Psoas muscle (tissue), 8 donors: ENCODE measurements around the gene COX5A. TPM values are rescaled to one million over a fixed set of nuclear protein-coding genes. Genes with fewer than 3 reads are reported as not detected.
A peak's percentile ranks its signal among the peaks of the same experiment; 100 is the strongest.

ENCODE experiments used
- ATAC-seq, 4 donors: fragments of 200-7000 bp; cut with Tn5 transposase; one replicate each; pipeline ENCODE4 v1.9.1; 2020; ENCODE audit warnings: moderate library complexity in 3 of 4, mild to moderate bottlenecking in 2 of 4
- DNase-seq, 2 donors: peaks; one replicate each; pipeline ENCODE4 v3.0.0-alpha.2; 2020
- H3K27ac ChIP-seq: fragments of 200-600 bp; one replicate; pipeline ENCODE4 v1.8.0; 2022
- H3K27me3 ChIP-seq, 3 donors: fragments of 200-600 bp in 1 of 3; one replicate each; pipeline versions ENCODE4 v1.6.1 to v1.8.0; 2013 to 2022; ENCODE audit warnings: low read length in 2 of 3, mild to moderate bottlenecking in 2 of 3, moderate library complexity in 1 of 3; ENCODE audit not compliant: insufficient read depth in 3 of 3
- H3K36me3 ChIP-seq, 2 donors: fragments of 200-600 bp in 1 of 2; one replicate each; pipeline versions ENCODE4 v1.6.1 to v1.8.0; 2013 to 2022; ENCODE audit warnings: low read depth in 1 of 2, mild to moderate bottlenecking in 1 of 2, moderate library complexity in 1 of 2; ENCODE audit not compliant: insufficient read depth in 1 of 2
- H3K4me1 ChIP-seq: fragments of 200-600 bp; one replicate; pipeline ENCODE4 v1.8.0; 2022
- H3K4me3 ChIP-seq: fragments of 200-600 bp; one replicate; pipeline ENCODE4 v1.8.0; 2022; ENCODE audit warnings: mild to moderate bottlenecking
- H3K9me3 ChIP-seq: fragments of 200-600 bp; one replicate; pipeline ENCODE4 v1.8.0; 2022
- CTCF ChIP-seq: fragments of 200-600 bp; IDR thresholded peaks from one replicate; pipeline ENCODE4 v1.8.0; 2022; ENCODE audit warnings: antibody characterized with exemption
- WGBS, 3 donors: extraction: QIAGEN DNeasy Blood & Tissue Kit; methylation state at CpG; one replicate each; pipeline versions ENCODE4 v1.1.6 to v1.1.7; 2013; 5-methylcytosine and 5-hydroxymethylcytosine counted together
- intact Hi-C, 2 donors: fragments of 100-400 bp; cut with DNase I; formaldehyde crosslinking; loops; one replicate each; pipeline versions ENCODE4 v1.11.0 to v1.14.2; 2022
- polyA plus RNA-seq, 3 donors: library from polyadenylated mRNA; stranded (reverse); fragments of 200-250 nt; gene quantifications; one replicate each; pipeline ENCODE4 v1.2.3, GENCODE V29; 2013
- total RNA-seq, 4 donors: library from RNA; stranded (reverse); fragmentation: NEBNext Ultra II Directional in 2 of 4; extraction: Animal tissue kit (Norgen Biotek cat#: 25700) in 2 of 4; gene quantifications; one replicate each; pipeline versions ENCODE4 v1.2.1 to v1.2.4, GENCODE V29; 2021 to 2023
- donor health status: healthy with polysubstance abuse.
- donor health status: DM: no; HTN: no; CAD: no; lungs with moderate emphysema.
- donor health status: Bipolar disorder and iron deficiency.
- donor health status: healthy.
- donor health status: DM: yes; HTN: yes; CAD: no.
- donor health status: DM: no; HTN: no; CAD: no.
- donor health status: DM: no; HTN: no; CAD: no.
- donor health status: DM: yes; HTN: yes; CAD: no.

The COX5A gene
- total and polyA plus RNA-seq, 7 donors = 635 to 1,651 (median 910) TPM

- intact Hi-C loops = no loop called here
- H3K36me3 ChIP-seq = peaks cover 3 to 77% of the 10 kb centered on the region in 2 donors
- H3K4me1 ChIP-seq = no peaks in the 10 kb centered on the region
- H3K27ac ChIP-seq = no peak overlapping the region
- H3K4me3 ChIP-seq = no peak overlapping the region
- H3K27me3 ChIP-seq = no peaks in the 10 kb centered on the region
- DNase-seq = no peak
- 80 to 88% (median 84%) methylated on average over 7 to 9 of the region's 9 CpGs for WGBS, 3 donors
- no peaks in the 10 kb centered on the region for H3K9me3 ChIP-seq
- TF ChIP-seq CTCF = no peak
- ATAC-seq = no peak
Observed at GRCh38 chr15:74913041-74913440, 24.8 kb downstream of the COX5A start.

GRCh38 chr15:74908635-74909034 lies 29.2 kb downstream of the COX5A start:
- Histone ChIP-seq H3K36me3 (peaks cover 0 to 49% of the 10 kb centered on the region in 2 donors), H3K4me1 (peaks cover 19% of the 10 kb centered on the region), H3K4me3 (no peak overlapping the region), H3K27me3 (no peaks in the 10 kb centered on the region), H3K27ac (no peak overlapping the region), H3K9me3 (no peaks in the 10 kb centered on the region)
- WGBS, 3 donors = 84 to 98% (median 90%) methylated on average over 4 of the region's 4 CpGs
- ATAC-seq = no peak
- intact Hi-C loops = loop anchor here in 1 of 2 donors (5.0 kb wide), 1 partner anchor 66 kb away; the partner anchor contains the start of gene ULK3
- no peak for DNase-seq
- no peak for TF ChIP-seq CTCF

- Histone ChIP-seq H3K36me3 (peaks cover 0 to 49% of the 10 kb centered on the region in 2 donors), H3K4me3 (peak overlapping the region; percentile 83), H3K27ac (peak overlapping the region; percentile 93), H3K4me1 (peaks cover 19% of the 10 kb centered on the region), H3K9me3 (no peaks in the 10 kb centered on the region), H3K27me3 (no peaks in the 10 kb centered on the region)
- DNase-seq = no peak
- intact Hi-C loops = loop anchor here in 1 of 2 donors (5.0 kb wide), 1 partner anchor 65 kb away; the partner anchor contains the start of gene ULK3
- TF ChIP-seq CTCF = no peak
- peak; percentile 38 to 69 (median 50) for ATAC-seq
- 35 to 41% (median 36%) methylated on average over 8 of the region's 8 CpGs for WGBS, 3 donors
Observed at GRCh38 chr15:74907163-74907870, 30.6 kb downstream of the COX5A start.

GRCh38 chr15:74906450-74907162 lies 31.3 kb downstream of the COX5A start, which contains the start of gene FAM219B:
FAM219B (minus strand) TSS chr15:74906851; CDS start chr15:74906800, 51 bp downstream.
- TF ChIP-seq CTCF = no peak

More at GRCh38 chr15:74906450-74907162, 31.3 kb downstream of the COX5A start, which contains the start of gene FAM219B:
- H3K4me1 ChIP-seq = peaks cover 19% of the 10 kb centered on the region
- H3K27ac ChIP-seq = peak within 1 kb of the TSS; percentile 93
- no peaks in the 10 kb centered on the region for H3K9me3 ChIP-seq
- intact Hi-C loops = loop anchor here in 1 of 2 donors (5.0 kb wide), 1 partner anchor 64 kb away; the partner anchor contains the start of gene ULK3
- peaks cover 0 to 49% of the 10 kb centered on the region in 2 donors for H3K36me3 ChIP-seq
- no peaks in the 10 kb centered on the region for H3K27me3 ChIP-seq
- DNase-seq = peak; percentile 95 to 97
- 0 to 1% (median 0%) methylated on average over 70 to 74 of the region's 74 CpGs for WGBS, 3 donors
- ATAC-seq = peak; percentile 94 to 97 (median 96)
- H3K4me3 ChIP-seq = peak within 1 kb of the TSS; percentile 83
